Stimulated activated CD8-positive, alpha-beta memory T cell treated with anti-CD3 and anti-CD28 coated beads, Interleukin-15, amount 100 ng/mL, for 4 hours (primary cell): ENCODE data around the gene HSPA1A.

Experiments used
- DNase-seq, 2 donors: peaks; one replicate each; pipeline ENCODE4 v3.0.0-alpha.2; 2020; ENCODE audit warnings: low read depth in 2 of 2

HSPA1A gene

DNA sequence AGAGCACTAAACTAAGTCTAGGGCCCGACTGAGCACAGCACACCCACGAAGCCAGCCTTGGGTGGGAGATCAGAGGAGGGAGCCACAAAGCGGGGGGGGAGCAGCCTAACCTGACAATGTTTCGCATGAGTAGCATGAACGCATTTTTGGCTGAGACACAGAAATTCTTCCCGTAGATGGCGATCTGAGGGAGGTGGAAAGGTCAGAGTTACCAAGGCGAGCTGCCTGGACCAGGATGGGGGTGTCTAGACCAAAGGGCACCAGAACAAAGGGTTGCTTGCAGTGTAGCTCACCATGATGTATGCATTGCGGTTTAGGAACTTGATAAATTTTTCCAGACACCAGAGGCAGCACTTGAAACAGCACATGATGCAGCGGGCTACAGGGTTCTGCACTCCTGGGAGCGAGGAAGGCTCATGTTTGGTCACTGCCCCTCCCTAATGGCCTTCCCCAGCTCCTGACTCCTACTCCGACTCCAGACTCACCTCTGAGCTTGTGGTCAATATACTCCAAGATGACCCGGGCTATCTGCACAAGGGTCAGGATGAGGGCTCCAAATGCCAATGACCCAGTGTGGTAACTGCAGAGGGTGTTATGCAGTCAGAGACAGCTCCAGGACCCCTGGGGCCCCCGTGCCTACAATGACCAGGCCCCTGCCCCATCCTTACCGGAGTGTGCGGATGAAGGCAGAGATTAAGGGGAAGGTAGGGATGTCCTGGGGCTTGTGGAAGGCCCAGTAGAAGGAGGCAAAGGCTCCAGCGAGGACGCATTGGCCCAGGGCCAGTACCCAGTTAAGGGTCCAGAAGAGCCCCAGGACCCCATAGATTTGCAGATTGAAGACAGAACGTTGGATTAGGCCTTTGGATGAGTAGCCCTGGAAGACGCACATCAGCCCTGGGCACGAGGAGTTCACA lies 50.1 kb downstream of the HSPA1A start:
- no peak for DNase-seq
